HG03439 (cell line): ENCODE results near the gene FERMT2.

Experiments used
- ATAC-seq: cut with Tn5 transposase; IDR thresholded peaks from one replicate; pipeline ENCODE4 v1.9.1; 2021; ENCODE audit warnings: mild to moderate bottlenecking, moderate library complexity; ENCODE audit not compliant: unreplicated experiment

The FERMT2 gene

GRCh38 chr14:52902971-52903619, 47.8 kb downstream of the FERMT2 start:
- no peak for ATAC-seq

GRCh38 chr14:52901357-52901980, 49.4 kb downstream of the FERMT2 start:
- ATAC-seq: no peak

GRCh38 chr14:52900731-52901130, 50.1 kb downstream of the FERMT2 start:
- no peak for ATAC-seq

- no peak for ATAC-seq
Observed at GRCh38 chr14:52898496-52898895, 52.4 kb downstream of the FERMT2 start.

GRCh38 chr14:52895000-52895399, 55.9 kb downstream of the FERMT2 start:
- no peak for ATAC-seq

- ATAC-seq: no peak
Observed at GRCh38 chr14:52891800-52892199, 59.0 kb downstream of the FERMT2 start.

GRCh38 chr14:52888839-52889838, 61.7 kb downstream of the FERMT2 start:
- no peak for ATAC-seq

GRCh38 chr14:52888159-52888558, 62.7 kb downstream of the FERMT2 start:
- ATAC-seq: no peak

- ATAC-seq: no peak
Observed at GRCh38 chr14:52885230-52885629, 65.6 kb downstream of the FERMT2 start.

GRCh38 chr14:52883658-52884057, 67.2 kb downstream of the FERMT2 start:
- no peak for ATAC-seq

GRCh38 chr14:52882824-52883223, 68.0 kb downstream of the FERMT2 start:
- ATAC-seq: no peak

- ATAC-seq: no peak
Observed at GRCh38 chr14:52879958-52880357, 70.9 kb downstream of the FERMT2 start.

GRCh38 chr14:52878946-52879345, 71.9 kb downstream of the FERMT2 start:
- no peak for ATAC-seq

GRCh38 chr14:52878469-52878868, 72.4 kb downstream of the FERMT2 start:
- no peak for ATAC-seq

- no peak for ATAC-seq
Observed at GRCh38 chr14:52877628-52878027, 73.2 kb downstream of the FERMT2 start.

- ATAC-seq: no peak
Observed at GRCh38 chr14:52876806-52877205, 74.0 kb downstream of the FERMT2 start.

GRCh38 chr14:52876311-52876710, 74.5 kb downstream of the FERMT2 start:
- ATAC-seq: no peak

- ATAC-seq: no peak
Observed at GRCh38 chr14:52875707-52876106, 75.1 kb downstream of the FERMT2 start.

- no peak for ATAC-seq
Observed at GRCh38 chr14:52874389-52874788, 76.5 kb downstream of the FERMT2 start.

GRCh38 chr14:52873694-52874093, 77.2 kb downstream of the FERMT2 start:
- no peak for ATAC-seq

- no peak for ATAC-seq
Observed at GRCh38 chr14:52873065-52873464, 77.8 kb downstream of the FERMT2 start.

GRCh38 chr14:52871606-52872005, 79.2 kb downstream of the FERMT2 start:
- no peak for ATAC-seq
